G401.6 (cell line): ENCODE measurements around the gene MIA.
"Not testable (repeated sequence)": the region's sequence is repeated elsewhere in the genome, so short reads cannot be mapped to it uniquely, and the experiment has no call there.

Experiments
- FAIRE-seq: peaks from 2 replicates; lab custom pipeline; 2012; peaks lifted over from hg19 to GRCh38; lab: Jason Lieb, UNC

MIA gene

DNA sequence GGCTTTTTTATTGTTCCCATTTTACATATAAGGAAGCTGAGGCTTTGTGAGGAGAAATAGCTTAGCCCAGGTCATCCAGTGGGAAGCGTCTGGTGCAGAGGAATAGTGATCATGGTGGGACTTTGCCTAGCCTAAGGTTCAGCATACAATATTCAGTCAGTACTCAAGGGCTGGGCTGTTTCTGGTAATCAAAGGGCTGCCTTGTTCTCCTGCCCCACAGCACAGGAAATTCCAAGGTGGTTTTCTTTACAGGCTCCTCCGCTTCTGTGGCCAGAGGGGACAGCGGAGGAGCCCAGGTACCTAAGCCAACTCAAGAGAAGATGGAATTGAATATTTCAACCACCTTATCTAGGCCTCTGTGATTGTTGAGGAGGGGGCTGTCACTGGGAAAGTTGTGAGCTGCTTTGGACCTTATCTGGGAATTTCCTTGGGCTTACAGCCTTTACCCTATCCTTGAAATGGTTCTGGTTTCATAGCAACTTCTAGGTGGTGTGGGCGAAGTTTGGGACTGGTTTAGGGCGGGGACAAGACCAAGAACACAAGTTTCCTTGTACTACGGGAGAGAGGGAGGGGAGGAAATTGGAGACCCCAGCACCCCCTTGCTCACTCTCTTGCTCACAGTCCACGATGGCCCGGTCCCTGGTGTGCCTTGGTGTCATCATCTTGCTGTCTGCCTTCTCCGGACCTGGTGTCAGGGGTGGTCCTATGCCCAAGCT lies at the start of gene MIA:
Gene MIA (plus strand): TSS at position 606 of the 716 bp plus-strand sequence. CDS start 22 bp downstream, at position 628.
- no peak for FAIRE-seq

DNA sequence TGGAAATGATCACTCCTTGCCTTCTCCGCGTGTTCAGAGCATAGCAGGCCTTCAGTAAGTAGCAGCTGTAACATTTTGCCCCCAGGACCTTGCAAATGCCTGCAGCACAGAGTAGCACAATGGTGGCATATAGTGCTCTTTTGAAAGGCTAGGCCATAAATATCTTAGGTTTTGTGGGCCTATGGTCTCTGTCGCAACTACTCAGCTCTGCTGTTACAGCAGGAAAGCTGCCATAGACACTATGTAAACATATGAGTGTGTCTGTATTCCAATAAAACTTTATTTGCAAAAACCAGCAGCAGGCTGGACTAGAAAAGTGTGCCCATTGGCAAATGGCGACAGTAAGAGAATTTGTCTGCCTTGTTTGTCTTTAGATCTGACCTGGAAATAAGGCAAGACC lies 49.0 kb upstream of the MIA start:
- no peak for FAIRE-seq

DNA sequence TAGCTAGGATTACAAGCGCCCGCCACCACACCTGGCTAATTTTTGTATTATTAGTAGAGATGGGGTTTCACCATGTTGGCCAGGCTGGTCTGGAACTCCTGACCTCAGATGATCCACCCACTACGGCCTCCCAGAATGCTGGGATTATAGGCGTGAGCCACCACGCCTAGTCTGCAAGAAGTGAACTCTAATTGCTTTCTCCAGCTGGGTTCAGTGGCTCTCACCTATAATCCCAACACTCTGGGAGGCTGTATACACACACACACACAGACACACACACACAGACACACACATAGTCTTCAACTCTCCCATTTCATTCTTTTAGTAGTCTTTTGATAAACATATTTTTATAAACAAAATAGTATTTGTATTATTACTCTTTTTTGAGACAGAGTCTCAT lies 45.3 kb upstream of the MIA start:
- FAIRE-seq: not testable (repeated sequence)

DNA sequence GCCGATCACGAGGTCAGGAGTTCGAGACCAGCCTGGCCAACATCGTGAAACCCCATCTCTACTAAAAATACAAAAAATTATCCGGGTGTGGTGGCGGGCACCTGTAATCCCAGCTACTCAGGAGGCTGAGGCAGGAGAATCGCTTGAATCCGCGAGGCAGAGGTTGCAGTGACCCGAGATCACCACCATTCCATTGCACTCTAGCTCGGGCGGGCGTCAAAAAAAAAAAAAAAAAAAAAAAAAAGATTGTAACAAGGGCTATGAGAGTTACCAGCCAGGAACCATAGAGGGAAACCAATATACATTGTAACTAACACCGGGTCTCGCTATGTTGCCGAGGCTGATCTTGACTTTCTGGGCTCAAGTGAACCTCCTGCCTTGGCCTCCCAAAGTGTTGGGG lies 43.0 kb upstream of the MIA start:
- not testable (repeated sequence) for FAIRE-seq

DNA sequence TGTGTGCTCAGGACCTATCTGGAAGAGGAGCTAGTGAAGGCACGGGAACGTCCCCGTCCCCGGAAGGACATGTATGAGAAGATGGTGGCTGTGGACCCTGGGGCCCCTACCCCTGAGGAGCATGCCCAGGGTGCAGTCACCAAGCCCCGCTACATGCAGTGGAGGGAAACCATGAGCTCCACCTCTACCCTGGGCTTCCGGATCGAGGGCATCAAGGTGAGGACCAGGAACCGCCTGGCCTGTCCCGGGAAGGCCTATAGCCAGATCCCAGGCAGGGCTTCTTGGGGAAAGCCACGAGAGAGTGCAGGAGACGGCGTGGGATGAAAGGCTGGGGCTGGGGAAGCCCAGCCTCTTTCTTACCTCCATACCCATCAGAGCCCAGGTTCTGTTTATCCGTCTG lies 42.2 kb upstream of the MIA start:
- FAIRE-seq: no peak

DNA sequence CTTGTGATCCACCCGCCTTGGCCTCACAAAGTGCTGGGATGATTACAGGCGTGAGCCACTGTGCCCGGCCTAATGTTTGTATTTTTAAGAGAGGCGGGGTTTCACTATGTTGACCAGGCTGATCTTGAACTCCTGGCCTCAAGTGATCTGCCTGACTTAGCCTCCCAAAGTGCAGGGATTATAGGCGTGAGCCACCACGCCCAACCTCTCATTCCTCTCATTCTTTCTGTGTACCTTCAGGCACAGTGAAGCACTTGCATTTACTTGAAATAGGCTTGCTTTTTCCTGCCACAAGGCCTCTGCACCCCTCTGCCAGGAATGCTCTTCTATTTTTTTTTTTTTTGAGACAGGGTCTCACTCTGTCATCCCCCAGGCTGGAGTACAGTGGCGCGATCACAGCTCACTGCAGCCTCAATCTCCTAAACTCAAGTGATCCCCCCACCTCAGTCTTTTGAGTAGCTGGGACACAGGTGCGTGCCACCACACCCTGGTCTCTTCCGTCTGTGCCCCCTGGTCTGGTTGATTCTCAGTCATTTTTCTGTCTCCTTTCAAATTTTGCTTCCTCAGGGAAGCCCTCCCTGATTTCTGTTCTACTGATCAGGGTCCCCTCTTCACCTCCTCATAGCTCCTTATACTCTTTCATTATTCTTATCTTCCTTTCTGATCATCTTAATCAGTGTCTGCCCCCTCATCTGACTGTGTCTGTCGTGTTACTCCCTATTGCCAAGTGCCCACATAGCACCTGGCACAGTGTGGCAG lies 40.1 kb upstream of the MIA start:
- no peak for FAIRE-seq

DNA sequence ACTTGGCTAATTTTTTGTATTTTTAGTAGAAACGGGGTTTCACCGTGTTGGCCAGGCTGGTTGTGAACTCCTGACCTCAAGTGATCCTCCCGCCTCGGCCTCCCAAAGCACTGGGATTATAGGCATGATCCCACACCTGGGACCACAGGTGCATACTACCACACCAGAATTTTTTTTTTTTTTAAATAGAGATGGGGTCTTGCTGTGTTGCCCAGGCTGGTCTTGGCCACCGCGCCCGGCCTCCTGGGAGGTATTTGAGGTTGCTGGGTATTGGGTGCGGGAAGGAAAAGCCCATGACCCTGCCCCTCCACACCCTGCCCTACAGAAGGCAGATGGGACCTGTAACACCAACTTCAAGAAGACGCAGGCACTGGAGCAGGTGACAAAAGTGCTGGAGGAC lies 38.7 kb upstream of the MIA start:
- FAIRE-seq: no peak

DNA sequence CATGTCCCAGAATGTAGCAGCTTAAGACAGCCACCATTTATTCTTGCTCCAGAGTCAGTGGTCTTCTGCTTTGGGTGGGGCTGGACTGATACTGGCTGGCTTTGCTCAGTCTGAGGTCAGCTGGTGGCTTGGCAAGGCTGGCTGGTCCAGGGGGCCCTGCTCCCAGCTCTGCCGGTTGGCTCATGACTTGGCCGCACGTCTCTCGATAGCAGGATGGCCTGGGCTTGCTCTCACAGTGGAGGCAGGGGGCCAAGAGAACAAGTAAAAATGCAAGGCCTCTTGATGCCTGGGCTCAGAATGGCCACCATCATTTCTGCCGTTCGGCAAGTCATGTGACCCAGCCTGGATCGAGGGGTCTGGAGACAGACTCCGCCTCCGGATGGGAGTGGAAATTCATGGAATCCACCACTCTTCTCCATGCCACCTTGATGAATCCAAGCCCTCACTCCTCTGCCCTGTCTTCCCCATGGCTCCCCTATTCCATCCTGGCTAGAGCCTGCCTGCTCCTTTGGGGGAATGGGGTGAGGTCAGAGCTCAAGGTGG lies 38.1 kb upstream of the MIA start:
- no peak for FAIRE-seq

DNA sequence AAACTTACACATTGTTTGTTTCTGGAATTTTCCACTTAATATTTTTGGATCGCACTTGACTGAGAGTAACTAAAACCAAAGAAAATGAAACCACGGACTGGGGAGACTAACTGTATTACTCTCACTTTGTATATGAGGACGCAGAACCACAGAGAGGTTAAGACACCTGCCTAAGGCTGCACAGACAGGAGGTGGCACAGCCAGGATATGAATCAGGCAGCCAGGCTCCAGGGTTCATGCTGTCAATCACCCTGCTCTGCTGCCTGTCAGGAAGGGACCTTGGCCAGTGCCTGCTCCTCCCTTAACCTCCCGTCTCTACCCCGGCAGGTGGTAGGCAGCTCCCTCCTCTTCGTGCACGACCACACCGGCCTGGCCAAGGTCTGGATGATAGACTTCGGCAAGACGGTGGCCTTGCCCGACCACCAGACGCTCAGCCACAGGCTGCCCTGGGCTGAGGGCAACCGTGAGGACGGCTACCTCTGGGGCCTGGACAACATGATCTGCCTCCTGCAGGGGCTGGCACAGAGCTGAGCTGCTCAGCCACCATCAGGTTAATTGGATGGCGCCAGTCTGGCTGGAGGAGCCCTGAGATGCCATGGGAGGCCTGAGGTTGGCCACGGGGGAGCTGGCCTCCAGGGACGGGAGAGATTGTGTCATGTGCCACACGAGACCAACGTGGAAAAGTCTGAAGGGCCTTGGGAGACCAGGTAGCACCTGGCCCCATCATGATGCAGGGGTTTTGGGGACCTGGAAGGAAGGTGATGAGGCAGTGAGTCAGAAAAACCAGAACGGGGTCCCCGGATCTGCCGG lies 36.1 kb upstream of the MIA start:
- FAIRE-seq: no peak

DNA sequence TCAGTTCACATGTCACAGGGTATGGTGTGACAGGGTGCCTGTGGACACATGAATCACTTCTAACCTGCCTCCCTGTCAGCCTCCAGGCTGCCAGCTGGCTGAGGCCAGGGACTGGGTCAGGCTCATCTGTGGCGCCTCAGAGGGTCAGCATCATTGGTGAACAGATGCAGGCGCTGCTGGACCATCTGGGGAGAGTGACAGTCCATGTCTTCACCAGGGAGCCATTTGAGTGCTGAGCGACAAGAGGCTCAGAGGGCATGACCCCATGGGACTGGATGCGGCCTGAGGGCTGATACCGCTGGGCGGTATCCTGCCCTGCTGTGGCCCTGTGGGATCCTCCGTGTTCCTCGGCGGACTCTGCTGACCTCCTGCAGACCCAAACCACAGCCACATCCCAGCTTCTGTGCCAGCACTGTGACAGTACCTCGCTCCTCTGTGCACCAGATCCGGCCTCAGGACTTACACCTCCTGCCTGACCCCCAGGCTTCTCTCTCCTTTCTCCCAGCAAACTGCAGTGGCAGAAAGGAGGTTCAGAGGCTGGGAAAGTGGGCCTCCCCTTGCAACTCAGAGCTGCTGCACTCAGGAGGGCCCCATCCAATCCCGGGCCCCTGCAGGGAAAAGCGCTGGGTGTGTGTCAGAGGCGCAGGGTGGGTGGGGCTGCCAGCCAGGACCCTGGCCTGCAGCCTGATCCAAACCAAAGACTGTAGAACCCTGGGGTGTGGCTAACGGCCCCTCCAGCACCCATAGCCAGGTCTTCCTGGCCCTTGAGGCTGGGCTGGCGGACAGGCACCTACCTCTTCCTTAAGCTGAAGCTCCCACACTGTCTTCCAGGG lies 35.2 kb upstream of the MIA start:
- no peak for FAIRE-seq

DNA sequence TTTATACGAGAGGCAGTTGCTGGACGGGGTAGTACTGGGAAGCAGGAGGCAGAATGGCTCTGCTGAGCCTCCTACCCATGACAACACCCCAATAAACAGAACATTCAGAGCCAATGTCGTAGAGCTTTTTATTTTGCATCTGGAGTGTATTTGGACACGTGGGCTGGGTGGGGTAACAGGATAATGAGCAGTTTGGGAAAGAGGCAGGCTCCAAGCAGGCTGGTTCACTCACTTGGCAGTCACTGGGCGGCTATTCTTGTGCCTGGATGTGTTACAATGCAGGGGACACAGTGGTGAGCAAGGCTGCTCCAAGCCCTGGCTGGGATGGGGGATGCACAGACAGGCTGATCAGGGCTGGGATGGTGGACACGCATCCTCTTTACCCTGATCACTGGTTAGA lies 34.6 kb upstream of the MIA start:
- no peak for FAIRE-seq

DNA sequence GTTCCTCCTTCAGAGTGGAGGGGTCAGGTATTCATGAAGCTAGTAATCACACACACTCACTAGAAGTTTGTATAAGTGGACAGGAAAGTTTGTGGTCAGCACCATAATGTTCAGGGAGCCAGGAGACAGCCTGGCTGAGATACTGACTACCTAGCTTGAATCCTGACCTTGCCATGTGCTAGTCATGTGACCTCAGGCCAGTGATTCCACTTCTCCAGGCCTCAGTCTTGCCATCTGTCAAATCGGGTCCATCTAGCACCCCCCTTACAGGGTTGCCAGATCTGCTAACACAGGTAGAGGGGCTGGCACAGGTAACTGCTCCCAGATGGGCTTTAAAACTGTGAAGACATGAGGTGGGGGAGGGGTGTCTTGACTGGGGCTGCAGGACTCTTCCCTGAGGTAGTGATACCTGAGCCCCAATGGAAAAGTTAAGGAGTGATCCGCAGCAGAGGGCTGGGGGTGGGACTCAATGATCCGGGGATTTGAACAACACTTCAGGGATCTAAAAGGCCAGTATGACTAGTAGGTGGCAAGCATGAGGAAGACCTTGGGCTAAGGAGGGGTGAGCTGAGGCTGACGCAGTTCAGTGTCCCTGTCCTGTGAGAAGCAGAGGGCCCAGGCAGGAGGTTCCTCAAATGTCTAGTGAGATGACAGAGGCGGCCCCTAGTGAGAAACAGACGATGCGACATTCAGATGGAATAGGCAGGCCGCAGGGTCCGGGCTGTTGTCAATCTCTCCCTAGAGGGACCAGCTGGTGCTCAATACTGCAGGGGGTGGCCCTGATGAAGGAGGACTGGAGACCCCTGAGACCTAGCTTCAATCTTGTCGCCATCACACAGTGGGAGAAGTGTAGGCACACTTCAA lies 33.6 kb upstream of the MIA start:
- FAIRE-seq: no peak

DNA sequence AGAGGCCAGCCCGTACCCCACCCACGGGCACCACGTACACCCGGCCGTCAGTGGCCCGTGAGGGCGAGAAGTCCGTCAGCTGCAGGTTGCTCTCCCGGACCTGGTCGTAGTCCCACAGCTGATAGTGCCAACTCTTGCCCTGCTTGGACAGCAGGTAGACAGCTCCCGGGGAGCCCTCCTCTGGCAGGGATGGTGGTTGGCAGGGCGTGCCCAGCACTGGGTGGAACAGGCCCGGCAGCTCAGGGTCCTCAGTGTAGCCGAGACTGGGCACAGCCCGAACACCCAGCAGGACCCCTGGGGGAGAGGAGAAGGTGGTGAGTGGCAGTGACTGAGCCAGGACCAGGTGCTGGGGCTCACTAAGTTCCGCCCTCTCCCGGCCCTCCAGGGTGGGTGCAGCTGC lies 32.8 kb upstream of the MIA start:
- FAIRE-seq: no peak

DNA sequence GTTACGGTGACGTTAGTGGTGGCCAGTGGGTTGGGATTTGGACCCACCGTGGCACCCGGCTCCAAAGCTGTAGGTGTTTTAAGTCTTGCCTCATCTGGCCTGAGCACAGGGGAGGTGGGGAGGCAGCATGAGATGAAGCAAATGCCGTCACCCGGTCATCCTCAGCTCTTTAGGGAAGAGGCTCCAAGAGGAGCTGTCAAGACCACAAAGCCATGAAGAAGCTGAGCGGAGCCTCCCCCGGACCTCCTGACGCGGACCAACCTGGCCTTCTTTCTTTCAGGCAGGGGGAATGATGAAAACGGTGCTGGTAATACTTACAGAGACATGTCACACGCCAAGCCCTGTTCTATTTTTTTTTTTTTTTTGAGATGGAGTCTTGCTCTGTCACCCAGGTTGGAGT lies 32.4 kb upstream of the MIA start:
- no peak for FAIRE-seq

DNA sequence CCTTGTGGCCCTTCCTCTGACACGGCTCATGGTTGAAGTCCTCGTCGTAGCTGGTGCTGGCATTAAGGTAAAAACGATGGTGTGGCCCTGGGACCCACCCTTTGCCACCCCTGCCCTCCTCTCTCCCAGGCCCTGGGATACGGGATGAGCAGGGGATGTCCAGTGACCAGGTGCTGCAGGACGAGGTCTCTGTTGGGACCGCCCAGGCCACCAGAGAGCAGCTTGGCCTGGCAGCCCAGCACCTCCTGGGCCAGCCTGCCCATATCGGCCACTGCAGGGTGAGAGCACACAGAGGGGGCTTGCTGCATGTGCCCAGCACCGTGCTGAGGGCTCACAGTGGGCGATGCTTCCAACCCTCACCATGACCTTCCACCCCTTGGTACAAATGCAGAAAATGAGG lies 31.4 kb upstream of the MIA start:
- no peak for FAIRE-seq

DNA sequence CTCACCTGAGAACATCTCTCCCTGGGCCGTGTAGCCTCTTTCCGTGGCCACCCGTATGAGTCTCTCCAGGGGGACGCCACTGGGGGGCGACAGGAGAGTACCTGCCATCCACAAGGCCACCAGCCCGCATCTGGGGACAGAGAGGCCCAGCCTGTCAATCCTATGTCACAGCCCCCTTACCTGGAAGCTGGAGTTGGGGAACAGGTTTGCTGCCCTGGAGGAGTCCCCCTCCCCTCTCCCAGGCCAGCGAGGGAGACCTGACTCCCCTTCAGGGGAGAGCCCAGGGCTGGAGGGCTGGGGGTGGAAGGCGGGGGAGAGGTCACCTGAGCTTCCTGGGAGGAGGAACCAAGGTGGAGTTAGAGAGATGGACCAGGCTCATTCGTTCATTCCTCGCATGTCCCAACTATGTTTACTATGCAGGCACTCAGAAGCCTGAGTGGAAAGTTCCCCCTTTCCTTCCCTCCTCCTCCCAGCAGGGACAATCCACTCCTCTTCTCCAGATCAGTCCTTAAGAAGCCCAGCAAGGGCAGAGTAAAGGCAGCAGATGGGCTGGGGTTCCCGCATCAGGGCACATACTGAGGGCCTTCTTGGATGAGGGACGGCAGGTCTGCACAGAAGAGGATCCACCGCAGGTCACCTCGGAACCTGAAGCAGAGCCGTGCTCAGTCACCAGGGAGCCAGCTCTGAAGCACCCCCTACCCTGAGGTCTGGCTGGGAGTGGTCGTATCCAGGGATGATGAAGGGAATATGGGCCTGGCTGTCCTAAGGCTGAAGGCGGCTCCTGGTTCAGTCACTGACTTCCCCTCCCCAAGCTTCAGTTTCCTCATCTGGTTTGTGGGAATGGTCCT lies 30.5 kb upstream of the MIA start:
- FAIRE-seq: no peak

DNA sequence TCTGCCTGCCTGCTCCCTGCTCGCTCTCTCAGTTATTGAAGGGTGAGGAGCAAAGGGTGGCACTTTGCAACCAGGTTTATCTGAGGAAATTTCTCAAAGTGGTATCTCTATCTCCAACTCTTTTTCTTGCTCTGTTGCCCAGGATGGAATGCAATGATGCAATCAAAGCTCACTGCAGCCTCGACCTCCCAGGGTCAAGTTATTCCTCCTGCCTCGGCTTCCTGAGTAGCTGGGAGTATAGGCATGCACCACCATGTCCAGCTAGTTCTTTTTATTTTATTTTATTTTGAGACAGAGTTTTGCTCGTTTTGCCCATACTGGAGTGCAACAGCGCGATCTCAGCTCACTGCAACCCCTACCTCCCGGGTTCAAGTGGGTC lies 29.9 kb upstream of the MIA start:
- no peak for FAIRE-seq

DNA sequence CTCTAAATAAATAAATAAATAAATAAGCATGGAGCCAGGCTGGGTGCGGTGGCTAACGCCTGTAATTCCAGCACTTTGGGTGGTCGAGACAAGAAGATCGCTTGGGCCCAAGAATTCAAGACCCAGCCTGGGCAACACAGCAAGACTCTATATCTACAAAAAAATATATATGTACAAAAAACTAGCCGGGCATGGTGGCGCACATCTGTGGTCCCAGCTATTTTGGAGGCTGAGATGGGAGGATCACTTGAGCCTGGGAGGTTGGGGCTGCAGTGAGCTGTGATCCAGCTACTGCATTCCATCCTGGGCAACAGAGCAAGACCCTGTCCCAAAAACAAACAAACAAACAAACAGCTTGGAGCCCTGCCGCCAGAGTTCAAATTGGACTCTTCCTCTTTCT lies 27.8 kb upstream of the MIA start:
- no peak for FAIRE-seq

DNA sequence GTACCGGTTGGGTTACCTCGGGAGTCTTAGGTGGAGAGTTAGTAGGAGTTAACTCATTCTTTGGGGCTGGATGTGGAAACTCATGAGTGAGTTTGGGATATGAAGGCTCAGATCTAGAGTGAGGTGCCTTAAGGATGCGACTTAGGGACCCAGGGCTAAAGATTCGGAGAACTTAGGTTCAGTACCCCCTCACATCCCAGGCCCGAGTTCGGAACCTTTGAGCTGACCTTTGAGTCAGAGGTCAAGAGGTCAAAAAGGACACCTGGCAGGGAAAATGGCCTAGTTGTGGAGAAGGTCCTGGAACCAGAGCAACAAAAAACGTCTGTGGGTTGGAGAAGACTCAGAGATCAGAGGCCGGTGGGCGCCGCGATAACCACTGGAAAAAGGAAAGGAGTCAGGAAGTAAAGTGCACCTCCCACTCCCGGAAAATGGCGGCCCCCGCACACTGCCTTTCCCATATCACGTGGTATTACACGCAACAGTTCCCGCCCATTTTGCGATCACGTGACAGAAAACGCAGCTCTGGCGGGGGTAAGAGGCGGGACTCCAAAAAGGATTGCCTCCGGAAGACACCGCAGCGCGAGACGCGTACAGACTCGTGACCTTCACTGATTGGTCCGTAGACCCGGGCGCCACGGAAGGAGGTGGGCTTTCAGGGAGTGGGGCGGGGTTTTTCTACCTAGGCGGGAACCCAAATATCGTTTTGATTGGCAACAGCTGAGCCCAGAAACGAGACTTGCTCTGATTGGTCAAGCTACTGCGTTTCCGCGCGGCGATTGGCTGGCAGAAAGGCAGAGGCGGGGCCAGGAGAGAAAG lies 25.1 kb upstream of the MIA start, which contains the start of gene ACTMAP:
Gene ACTMAP (minus strand): TSS at position 420 of the 816 bp plus-strand sequence. CDS start 674 bp downstream, outside the sequence.
- FAIRE-seq: peak; percentile 99
